GM15510 (cell line): Measurements from ENCODE around the gene SIL1.

Source experiments
- POLR2A ChIP-seq: IDR thresholded peaks from 3 replicates; pipeline ENCODE4 v1.6.1; 2011; ENCODE audit warnings: borderline replicate concordance; ENCODE audit not compliant: insufficient read length; ENCODE audit errors: extremely low read depth

SIL1 gene

DNA sequence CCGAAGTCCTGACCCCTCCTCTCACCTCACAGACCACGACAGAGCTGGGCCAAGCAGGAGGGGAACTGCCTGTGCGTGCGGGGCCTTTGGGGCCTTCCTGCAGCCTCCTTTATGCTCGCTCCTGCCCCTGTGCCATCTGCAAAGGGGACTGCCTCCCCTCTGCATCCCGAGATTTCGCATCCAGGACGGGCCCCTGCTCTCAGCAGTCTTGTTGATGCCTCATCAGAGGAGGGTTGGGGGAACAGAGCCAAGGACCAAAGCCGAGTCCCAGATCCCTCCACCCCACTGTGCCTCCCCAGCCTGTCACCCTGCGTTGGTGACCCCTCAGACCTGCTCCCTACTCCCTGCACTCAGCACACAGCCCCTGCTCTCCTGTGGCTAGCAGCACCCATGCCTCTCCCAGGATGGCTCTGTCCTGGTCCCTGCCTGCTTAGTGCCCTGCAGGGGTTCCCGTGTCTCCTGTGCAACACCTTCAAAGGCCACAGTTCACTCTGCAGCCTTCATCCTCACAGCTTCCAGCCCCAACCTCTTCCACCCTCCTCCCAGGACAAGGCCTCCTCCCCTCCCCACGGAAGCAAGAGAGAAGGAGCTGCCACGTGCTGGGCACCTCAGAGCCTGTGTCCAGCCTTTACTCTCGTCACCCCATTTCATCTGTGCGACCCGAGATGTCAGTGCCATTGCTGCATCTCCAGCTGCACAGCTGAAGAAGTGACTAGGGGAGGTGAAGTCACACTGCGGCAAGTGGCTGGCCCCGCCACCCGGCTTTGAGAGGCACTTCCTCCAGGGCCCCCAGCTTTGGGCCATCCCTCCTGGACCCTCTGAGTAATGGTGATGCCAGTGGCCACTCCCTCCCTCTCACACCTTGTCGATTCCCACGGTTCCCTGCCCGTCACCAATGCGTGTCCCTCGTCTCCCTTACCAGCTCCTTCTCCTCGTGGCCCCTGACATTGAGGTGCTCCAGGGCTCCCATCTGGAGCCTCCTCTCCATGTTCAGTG lies 260.5 kb downstream of the SIL1 start:
- no peak for TF ChIP-seq POLR2A

DNA sequence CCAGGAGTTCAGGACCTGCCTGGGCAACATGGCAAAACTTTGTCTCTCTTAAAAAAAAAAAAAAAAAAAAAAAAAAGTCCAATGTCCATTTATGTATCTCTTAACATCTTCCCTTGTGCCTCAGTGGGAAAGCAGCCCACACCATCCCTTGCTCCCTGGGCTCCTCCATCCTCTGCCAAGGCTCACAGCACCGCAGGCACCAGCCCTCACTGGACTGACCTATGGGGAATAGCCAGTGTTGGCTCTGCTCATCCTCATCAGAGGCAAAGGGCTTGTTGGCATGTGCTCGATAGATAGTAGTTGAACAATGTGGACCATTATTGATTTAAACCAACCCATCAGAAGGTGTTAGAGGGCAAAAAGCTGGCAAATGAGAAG lies 261.2 kb downstream of the SIL1 start:
- no peak for TF ChIP-seq POLR2A

DNA sequence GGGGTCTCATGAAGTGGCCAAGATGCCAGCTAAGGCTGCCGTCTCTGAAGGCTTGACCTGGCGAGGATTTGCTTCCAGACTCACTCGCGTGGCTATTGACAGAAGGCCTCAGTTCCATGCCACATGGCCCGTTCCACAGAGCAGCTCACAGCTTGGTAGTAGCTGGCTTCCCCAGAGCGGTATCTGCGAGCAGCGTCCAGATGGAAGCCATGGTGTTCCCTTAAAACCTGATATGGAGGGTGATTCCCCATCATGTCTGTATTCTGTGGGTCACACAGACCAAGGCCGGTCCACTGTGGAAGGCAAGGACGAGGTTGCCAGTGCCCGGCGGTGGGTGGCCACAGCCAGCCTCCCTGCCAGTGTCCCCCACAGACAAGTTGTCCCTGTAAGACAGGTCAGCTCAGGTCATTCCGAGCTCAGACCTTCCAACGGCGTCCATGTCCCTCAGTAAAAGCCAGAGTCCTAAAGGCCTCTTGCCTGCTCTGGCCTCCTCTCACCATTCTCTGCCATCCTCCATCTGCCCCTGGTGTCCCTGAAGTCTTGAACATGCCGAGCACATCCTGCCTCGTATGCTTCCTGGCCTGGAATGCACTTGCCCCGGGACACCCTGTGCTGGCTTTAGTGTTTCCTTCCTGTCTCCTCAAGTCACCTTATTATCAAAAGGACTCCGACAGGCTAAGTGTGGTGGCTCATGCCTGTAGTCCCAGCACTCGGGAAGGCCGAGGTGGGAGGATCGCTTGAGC lies 261.8 kb downstream of the SIL1 start:
- no peak for TF ChIP-seq POLR2A

DNA sequence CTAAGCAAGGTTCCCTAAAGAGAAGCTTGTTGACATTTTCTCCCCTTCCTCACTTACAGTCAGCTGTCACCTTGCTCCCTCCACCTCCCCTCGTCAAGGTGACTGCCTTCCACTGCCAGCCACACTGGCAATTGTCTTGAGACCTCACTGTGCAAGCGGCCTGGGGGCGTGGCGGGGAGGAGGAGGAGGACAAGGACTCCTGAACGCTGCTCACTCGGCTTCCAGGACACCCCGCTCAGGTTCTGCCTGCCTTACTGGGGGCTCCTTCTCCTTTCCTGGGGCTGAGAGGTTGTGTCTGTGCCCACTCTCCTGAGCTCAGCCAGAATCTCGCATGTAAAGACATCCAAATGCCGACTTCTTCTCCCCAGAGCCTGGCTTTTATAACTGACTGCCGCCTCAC lies 262.7 kb downstream of the SIL1 start:
- no peak for TF ChIP-seq POLR2A

DNA sequence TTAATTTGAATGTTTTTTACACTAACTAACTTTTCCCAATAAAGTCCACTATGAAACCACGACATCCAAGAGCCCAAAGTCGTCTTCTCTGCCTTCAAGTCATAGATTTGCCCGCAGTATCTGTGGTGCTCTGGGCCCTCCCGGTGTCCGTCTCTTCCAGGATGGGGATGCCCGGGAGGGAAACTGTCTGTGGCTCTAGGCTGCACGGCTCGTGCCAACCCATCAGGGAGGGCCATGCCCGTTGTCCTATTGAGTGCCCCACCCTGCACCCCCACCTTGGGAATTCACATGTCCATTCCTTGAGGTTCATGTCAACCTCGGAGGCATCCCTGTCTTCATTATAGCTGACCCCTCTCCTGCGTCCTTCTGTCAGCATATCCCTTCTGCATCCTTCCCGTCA lies 263.2 kb downstream of the SIL1 start:
- TF ChIP-seq POLR2A = no peak

DNA sequence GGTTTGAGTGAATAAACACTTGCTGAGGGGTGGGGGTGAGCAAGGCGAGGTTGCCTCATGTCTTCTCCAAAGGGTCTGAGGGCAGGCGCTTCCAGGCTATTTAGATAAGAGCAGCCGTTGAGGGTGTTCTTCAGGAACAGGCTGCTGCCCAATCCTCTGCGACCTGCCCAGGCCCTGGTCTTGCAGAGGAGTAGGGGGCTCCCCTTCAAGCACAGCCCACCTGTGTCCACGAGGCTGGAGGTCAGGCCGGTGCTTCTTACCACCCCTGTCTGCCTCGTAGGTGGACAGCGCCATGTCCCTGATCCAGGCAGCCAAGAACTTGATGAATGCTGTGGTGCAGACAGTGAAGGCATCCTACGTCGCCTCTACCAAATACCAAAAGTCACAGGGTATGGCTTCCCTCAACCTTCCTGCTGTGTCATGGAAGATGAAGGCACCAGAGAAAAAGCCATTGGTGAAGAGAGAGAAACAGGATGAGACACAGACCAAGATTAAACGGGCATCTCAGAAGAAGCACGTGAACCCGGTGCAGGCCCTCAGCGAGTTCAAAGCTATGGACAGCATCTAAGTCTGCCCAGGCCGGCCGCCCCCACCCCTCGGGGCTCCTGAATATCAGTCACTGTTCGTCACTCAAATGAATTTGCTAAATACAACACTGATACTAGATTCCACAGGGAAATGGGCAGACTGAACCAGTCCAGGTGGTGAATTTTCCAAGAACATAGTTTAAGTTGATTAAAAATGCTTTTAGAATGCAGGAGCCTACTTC lies 264.5 kb downstream of the SIL1 start:
- TF ChIP-seq POLR2A = no peak

DNA sequence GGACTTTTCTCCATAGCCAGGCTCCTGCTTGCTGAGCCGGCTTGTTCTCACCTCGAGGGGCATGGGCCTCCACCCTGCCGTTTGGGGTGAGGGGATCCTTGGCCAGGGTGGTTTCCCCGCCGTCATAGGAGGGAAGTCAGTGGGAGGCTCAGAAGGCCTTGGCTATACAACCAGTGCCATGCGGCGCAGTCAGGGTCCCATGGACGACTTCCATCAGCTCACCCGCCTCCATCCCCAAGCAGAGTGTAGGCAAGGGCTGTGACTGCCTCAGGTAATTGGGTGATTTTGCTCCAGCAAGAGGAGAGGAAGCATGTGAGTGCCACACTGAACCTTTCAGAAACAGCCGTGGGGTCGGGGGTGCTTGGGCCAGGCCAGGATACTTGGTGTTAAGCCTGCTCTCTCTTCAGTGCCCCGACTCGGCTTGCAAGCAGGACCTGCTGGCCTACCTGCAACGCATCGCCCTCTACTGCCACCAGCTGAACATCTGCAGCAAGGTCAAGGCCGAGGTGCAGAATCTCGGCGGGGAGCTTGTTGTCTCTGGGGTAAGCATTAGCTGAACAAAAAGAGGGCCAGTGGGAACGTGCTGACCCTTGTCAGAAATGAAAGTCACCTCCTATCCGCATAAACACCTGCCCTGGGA lies 265.9 kb downstream of the SIL1 start:
- TF ChIP-seq POLR2A = no peak

DNA sequence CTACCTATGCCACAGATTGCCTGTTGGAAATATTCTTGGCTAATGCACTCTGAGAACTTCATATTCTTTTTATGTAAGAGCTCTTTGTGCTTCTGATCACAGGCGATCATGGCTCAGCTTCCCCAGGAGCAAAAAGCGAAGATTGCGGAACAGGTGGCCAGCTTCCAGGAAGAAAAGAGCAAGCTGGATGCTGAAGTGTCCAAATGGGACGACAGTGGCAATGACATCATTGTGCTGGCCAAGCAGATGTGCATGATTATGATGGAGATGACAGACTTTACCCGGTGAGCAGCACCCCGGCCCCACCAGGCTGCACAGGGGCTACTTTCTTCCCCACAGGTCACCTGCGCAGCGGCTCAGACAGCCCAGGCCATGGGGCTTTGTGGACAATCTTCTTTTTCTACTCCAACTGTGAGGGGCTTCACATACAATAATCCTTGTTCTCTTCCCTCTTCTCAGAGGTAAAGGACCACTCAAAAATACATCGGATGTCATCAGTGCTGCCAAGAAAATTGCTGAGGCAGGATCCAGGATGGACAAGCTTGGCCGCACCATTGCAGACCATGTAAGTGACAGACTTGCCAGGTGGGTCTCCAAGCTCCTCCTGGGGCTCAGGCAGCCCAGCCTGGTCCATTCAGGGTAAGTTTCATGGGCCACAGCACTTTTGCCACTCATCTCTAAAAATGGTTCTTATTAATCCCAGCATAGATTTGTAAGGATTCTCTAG lies 267.6 kb downstream of the SIL1 start:
- no peak for TF ChIP-seq POLR2A

DNA sequence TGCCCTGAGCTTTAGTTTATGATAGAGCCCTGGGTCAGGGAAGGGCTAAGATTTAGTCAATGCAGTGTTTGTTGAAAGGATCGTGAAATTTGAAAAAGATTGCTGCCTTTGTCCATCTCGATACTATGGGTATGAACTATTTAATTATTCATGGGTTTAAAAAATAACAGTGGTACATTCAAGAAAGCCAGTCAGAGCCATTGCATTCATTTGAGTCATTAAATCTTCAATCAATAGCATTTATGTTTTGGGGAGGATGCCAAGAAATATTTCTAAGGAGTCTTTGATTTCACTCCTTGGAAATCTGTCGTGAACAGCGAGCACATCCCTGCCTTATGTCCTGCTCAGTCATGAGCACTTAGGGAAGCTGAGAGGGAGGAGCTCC lies 268.6 kb downstream of the SIL1 start:
- TF ChIP-seq POLR2A = no peak

DNA sequence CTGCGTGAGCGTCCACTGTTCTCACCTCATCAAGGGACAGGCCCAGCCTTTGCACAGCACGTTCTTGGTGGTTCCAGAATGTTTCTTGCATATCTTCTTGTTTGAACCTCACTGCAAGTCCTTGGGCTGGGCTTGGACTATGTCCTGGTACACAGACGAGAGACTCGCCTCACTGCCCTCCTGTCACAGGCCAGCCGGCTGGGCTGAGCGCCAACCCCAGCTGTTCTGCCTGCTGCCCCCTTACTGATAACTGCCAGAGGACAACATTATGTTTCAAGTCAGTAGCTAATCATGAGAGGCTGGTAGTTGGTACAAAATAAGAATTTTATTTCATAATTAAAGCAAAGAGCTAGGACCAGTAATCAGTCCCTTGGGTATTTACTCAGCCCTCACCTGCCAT lies 270.2 kb downstream of the SIL1 start:
- TF ChIP-seq POLR2A = no peak

DNA sequence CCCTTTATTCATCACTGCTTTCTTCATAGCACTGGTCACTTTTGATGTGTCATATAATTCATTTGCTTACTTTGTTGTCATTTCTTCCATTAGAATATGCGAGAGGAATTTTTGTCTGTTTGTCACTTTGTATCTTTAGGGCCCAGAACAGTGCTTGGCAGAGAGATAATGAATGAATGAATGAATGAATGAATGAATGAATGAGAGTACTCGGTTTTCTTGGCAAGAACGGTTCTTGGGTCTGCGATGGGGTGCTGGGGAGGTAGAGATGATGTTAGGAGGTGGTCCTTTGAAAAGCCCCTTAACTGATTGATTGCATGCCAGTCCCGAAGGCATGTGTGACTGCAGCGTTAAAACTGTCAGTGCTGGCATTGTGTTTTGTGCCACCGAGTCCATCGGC lies 270.6 kb downstream of the SIL1 start:
- no peak for TF ChIP-seq POLR2A

DNA sequence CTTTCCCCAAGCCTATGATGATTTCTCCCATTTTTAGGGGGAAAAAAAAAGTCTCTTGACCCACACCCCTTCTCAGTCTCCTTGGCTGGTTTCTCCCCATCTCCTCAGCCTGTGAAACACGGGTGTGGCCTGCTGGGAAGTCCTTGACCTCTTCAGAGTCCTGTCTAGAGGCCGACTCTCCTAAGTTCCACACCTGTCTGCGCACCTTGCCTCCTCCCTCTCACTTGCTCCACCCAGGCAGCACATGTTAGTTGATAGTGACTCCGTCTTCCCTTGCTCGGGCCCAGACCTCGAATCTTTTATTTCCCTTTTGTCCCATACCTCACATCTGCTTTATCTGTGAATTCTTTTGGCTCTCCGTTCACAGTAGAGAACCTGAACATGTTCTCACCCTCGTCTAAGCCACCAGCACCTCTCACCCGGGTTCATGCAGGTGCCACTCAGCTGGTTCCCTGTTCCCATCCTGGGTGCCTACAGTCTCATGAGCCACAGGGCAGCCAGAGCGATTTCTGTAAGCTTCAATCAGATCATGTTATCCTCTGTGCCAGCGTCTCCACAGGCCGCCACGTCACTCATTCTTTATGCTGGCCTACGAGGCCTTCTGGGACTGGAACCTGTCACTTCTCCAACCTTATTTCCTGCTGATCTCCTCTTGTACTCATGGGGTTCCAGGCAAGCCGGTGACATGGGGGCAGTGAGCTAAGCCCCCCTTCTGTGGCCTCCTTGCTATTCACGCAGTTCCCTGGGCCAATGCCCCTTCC lies 271.3 kb downstream of the SIL1 start:
- no peak for TF ChIP-seq POLR2A

DNA sequence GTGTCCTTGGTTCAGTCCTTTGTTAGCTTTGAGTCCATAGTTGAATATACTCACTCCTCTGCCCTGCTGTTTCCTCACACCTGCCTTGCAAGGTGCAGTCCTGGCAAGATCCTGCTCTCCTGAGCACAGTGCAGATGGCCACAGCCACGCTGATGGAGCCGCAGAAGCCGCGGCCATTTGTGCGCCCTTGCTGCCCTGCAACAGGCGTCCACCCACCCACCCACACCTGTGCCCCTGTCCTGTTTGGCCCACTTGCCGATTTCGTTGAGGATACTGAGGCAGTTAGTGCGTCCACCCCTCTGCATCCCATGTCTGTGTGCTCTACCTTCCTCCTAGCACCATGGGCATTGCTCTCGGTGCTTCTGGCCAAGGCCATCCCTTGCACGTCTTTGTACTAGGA lies 271.9 kb downstream of the SIL1 start:
- TF ChIP-seq POLR2A = no peak
